Measurements from ENCODE around the gene CCDC184. TPM values are rescaled to one million over a fixed set of nuclear protein-coding genes. Genes with fewer than 3 reads are reported as not detected.

Gene CCDC184
- total RNA-seq, 3 donors from 2014 or later (not counting 1 experiment from before 2014, with no cell fraction given): 3.0 to 6.2 (median 4.2) TPM

DNA sequence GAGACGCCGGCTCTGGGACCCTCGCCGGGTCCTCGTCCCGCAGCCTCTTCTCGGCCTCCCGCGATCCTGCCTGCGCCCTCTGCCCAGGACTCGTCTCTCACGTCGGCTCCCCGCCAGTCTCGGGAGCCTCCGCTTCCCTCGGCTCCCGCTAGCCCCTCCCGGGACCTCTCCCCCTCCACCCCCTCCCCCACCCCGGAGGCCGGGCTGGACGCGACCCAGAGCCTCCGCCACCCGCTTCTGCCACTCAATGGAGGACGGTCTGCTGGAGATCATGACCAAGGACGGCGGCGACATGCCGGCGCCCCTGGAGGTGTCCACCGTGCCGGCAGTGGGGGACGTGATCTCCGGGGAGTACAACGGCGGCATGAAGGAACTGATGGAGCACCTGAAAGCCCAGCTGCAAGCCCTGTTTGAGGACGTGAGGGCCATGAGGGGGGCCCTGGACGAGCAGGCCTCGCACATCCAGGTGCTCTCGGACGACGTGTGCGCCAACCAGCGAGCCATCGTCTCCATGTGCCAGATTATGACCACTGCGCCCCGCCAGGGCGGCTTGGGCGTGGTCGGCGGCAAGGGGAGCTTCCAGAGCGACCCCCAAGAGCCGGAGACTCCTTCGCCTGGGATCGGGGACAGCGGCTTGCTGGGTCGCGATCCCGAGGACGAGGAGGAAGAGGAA is 568 bp downstream of the CCDC184 start:
- Histone ChIP-seq H3K9me3 (ENCODE audit: control insufficient read depth, insufficient read depth, low read length) (no peaks in the 10 kb centered on the region), H3K27me3 (ENCODE audit: control insufficient read depth, insufficient read depth, low read length) (peaks cover 29% of the 10 kb centered on the region), H3K4me3 (ENCODE audit: low read length) (peak overlapping the region; percentile 66), H3K27ac (ENCODE audit: low read length) (no peak overlapping the region), H3K36me3 (ENCODE audit: control insufficient read depth, insufficient read depth, low read length) (no peaks in the 10 kb centered on the region), H3K4me1 (ENCODE audit: control insufficient read depth, insufficient read depth, low read length) (peaks cover 18% of the 10 kb centered on the region)
- no peaks in the 10 kb centered on the region for H3K9me3 Mint-ChIP-seq
- peak overlapping the region in 1 of 2 donors; percentile 89 for H3K27ac Mint-ChIP-seq
- ATAC-seq (peak in 2 of 3 donors; percentile 11 to 17), DNase-seq (peak in 1 of 2 donors; percentile 49)
- H3K36me3 Mint-ChIP-seq: no peaks in the 10 kb centered on the region
- H3K4me3 Mint-ChIP-seq: peak overlapping the region; percentile 91
- TF ChIP-seq, protein P1, sequence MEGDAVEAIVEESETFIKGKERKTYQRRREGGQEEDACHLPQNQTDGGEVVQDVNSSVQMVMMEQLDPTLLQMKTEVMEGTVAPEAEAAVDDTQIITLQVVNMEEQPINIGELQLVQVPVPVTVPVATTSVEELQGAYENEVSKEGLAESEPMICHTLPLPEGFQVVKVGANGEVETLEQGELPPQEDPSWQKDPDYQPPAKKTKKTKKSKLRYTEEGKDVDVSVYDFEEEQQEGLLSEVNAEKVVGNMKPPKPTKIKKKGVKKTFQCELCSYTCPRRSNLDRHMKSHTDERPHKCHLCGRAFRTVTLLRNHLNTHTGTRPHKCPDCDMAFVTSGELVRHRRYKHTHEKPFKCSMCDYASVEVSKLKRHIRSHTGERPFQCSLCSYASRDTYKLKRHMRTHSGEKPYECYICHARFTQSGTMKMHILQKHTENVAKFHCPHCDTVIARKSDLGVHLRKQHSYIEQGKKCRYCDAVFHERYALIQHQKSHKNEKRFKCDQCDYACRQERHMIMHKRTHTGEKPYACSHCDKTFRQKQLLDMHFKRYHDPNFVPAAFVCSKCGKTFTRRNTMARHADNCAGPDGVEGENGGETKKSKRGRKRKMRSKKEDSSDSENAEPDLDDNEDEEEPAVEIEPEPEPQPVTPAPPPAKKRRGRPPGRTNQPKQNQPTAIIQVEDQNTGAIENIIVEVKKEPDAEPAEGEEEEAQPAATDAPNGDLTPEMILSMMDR (IDR thresholded peaks at IDR 0.05): no peak
- intact Hi-C loops (cut with micrococcal nuclease): loop anchor here (10.0 kb wide), 1 partner anchor 271 kb away; no protein-coding TSS in a partner anchor
- WGBS (ENCODE audit: insufficient coverage): 5% methylated on average over 61 of the region's 61 CpGs
- peaks cover 18 to 23% of the 10 kb centered on the region in 2 donors for H3K4me1 Mint-ChIP-seq
- H3K27me3 Mint-ChIP-seq (ENCODE audit: low read depth in 2 of 2): peaks cover 44% of the 10 kb centered on the region in 2 donors

DNA sequence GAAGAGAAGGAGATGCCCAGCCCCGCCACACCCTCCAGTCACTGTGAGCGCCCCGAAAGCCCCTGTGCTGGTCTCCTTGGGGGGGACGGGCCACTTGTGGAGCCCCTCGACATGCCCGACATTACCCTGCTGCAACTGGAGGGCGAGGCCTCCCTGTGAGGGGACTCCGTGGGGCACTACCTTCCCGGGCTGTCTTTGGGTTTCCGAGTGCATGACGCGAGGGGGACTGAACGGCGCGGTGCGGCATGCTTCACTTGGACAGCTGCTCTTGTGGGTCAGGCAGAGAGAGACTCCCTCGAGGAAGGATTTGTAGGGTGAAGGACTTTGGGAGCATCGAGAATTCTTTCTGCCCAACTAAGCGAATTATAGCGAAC is 1.1 kb downstream of the CCDC184 start:
- H3K9me3 ChIP-seq (ENCODE audit: control insufficient read depth, insufficient read depth, low read length): no peaks in the 10 kb centered on the region
- TF ChIP-seq, protein P1 (IDR thresholded peaks at IDR 0.05): no peak
- H3K27ac Mint-ChIP-seq: peak overlapping the region in 1 of 2 donors; percentile 89
- no peaks in the 10 kb centered on the region for H3K9me3 Mint-ChIP-seq
- DNase-seq: peak in 1 of 2 donors; percentile 21
- no peak overlapping the region for H3K27ac ChIP-seq (ENCODE audit: low read length)
- H3K4me1 Mint-ChIP-seq: peaks cover 18 to 23% of the 10 kb centered on the region in 2 donors
- no peaks in the 10 kb centered on the region for H3K36me3 ChIP-seq (ENCODE audit: control insufficient read depth, insufficient read depth, low read length)
- no peak overlapping the region for H3K4me3 ChIP-seq (ENCODE audit: low read length)
- 21% methylated on average over 20 of the region's 20 CpGs for WGBS (ENCODE audit: insufficient coverage)
- H3K4me1 ChIP-seq (ENCODE audit: control insufficient read depth, insufficient read depth, low read length): peaks cover 18% of the 10 kb centered on the region
- H3K27me3 Mint-ChIP-seq (ENCODE audit: low read depth in 2 of 2): peaks cover 42 to 45% of the 10 kb centered on the region in 2 donors
- H3K36me3 Mint-ChIP-seq: no peaks in the 10 kb centered on the region
- H3K27me3 ChIP-seq (ENCODE audit: control insufficient read depth, insufficient read depth, low read length): peaks cover 29% of the 10 kb centered on the region
- no peak for ATAC-seq
- intact Hi-C loops (cut with micrococcal nuclease): loop anchor here (10.0 kb wide), 1 partner anchor 270 kb away; no protein-coding TSS in a partner anchor
- H3K4me3 Mint-ChIP-seq: peak overlapping the region; percentile 54

DNA sequence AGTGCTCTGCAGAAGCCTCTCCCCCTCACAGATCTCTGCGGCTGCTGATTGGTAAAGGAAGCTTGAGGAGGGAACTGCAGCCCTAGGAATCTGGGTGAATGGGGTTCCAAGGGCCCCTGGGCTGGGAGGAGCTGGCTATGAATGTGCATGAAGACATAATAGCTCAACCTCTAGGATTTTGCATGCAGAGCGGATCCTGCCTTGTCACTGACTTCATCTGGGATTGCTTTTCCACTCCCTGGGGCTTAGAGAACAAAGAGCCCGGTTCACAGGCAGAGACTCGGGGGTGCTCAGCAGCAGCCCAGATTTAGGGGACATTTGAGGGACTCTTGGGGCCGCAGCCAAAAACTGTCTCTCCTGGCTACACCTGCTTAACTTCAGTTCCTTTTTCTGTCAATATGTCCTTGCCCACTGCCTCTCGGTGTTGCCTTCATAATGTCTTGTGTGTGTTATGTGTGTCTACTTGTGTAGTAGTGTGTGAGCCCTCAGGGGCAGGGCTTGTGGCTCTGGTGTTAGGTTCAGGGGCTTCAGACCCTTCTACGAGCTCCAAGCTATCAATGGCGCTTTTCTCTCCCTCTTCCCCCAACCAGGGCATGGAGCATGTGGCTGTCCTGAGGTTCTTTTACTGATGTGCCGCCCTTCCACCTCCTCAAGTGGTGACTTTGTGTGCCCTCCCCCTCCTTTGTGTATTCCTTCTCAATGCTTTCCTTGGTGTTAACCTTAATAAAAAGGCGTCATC is 1.9 kb downstream of the CCDC184 start:
- peaks cover 18 to 23% of the 10 kb centered on the region in 2 donors for H3K4me1 Mint-ChIP-seq
- no peaks in the 10 kb centered on the region for H3K36me3 Mint-ChIP-seq
- H3K9me3 Mint-ChIP-seq: no peaks in the 10 kb centered on the region
- Histone ChIP-seq H3K36me3 (ENCODE audit: control insufficient read depth, insufficient read depth, low read length) (no peaks in the 10 kb centered on the region), H3K27ac (ENCODE audit: low read length) (no peak overlapping the region), H3K27me3 (ENCODE audit: control insufficient read depth, insufficient read depth, low read length) (peaks cover 29% of the 10 kb centered on the region), H3K4me1 (ENCODE audit: control insufficient read depth, insufficient read depth, low read length) (peaks cover 18% of the 10 kb centered on the region), H3K4me3 (ENCODE audit: low read length) (no peak overlapping the region), H3K9me3 (ENCODE audit: control insufficient read depth, insufficient read depth, low read length) (no peaks in the 10 kb centered on the region)
- H3K27me3 Mint-ChIP-seq (ENCODE audit: low read depth in 2 of 2): peaks cover 45 to 53% of the 10 kb centered on the region in 2 donors
- H3K27ac Mint-ChIP-seq: peak overlapping the region in 1 of 2 donors; percentile 29
- peak overlapping the region; percentile 54 for H3K4me3 Mint-ChIP-seq
- intact Hi-C loops (cut with micrococcal nuclease): loop anchor here (10.0 kb wide), 1 partner anchor 269 kb away; no protein-coding TSS in a partner anchor
- TF ChIP-seq, protein P1 (IDR thresholded peaks at IDR 0.05): no peak
- 72% methylated on average over 10 of the region's 10 CpGs for WGBS (ENCODE audit: insufficient coverage)
- no peak for DNase-seq
- no peak for ATAC-seq

Measured in natural killer cell (primary cell).